HEK293T (cell line): ENCODE data around the gene APOBEC3B.

Source experiments
- FOXA1 ChIP-seq: fragments of 450-650 bp; IDR thresholded peaks from 2 replicates; pipeline ENCODE4 v1.6.1; 2016; ENCODE audit warnings: mild to moderate bottlenecking
- FOXM1 ChIP-seq: fragments of 450-650 bp; IDR thresholded peaks from 2 replicates; pipeline ENCODE4 v1.6.1; 2017; ENCODE audit warnings: mild to moderate bottlenecking, borderline replicate concordance
- HDGF ChIP-seq: fragments of 450-650 bp; IDR thresholded peaks from 2 replicates; pipeline ENCODE4 v1.6.1; 2017; ENCODE audit warnings: antibody characterized with exemption, borderline replicate concordance
- PKNOX1 ChIP-seq: fragments of 450-650 bp; IDR thresholded peaks from 2 replicates; pipeline ENCODE4 v1.6.1; 2016
- TARDBP ChIP-seq: fragments of 450-650 bp; IDR thresholded peaks from 2 replicates; pipeline ENCODE4 v1.6.1; 2016

- TF ChIP-seq FOXM1 (no peak), FOXA1 (no peak), HDGF (no peak), PKNOX1 (no peak), TARDBP (no peak)
Observed at GRCh38 chr22:38935616-38936015, 46.5 kb upstream of the APOBEC3B start.
